ENCODE results near the gene UMOD.

The UMOD gene

GRCh38 chr16:20352615-20353014 lies at the start of gene UMOD:
UMOD (minus strand) TSS chr16:20352715; CDS start chr16:20350737, 1,978 bp downstream.
- DNase-seq: no peak

- no peak for DNase-seq
Measured at GRCh38 chr16:20401475-20402016, 49.0 kb upstream of the UMOD start.

- no peak for DNase-seq
Measured at GRCh38 chr16:20401066-20401465, 48.6 kb upstream of the UMOD start.

GRCh38 chr16:20399185-20399584 lies 46.7 kb upstream of the UMOD start:
- DNase-seq: no peak

DNA sequence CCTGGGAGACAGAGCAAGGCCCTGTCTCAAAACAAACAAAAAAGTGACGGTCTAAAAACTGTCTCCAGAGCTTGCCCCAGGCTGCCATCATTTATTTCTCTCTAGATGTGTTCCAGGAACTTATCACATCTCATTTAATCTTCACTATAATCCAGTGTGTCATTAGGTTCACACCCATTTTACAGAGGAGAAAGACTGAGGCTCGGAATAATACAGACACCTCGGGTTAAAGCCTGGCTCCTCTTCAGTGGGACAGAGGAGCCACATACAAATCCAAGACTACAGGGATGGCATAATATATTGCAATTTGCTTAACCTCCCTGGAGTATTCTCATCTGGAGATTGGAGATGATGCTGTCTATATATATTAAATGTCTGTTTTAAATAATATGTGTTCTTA lies 46.1 kb upstream of the UMOD start:
- no peak for DNase-seq

GRCh38 chr16:20397468-20398074 lies 45.1 kb upstream of the UMOD start:
- no peak for DNase-seq

DNA sequence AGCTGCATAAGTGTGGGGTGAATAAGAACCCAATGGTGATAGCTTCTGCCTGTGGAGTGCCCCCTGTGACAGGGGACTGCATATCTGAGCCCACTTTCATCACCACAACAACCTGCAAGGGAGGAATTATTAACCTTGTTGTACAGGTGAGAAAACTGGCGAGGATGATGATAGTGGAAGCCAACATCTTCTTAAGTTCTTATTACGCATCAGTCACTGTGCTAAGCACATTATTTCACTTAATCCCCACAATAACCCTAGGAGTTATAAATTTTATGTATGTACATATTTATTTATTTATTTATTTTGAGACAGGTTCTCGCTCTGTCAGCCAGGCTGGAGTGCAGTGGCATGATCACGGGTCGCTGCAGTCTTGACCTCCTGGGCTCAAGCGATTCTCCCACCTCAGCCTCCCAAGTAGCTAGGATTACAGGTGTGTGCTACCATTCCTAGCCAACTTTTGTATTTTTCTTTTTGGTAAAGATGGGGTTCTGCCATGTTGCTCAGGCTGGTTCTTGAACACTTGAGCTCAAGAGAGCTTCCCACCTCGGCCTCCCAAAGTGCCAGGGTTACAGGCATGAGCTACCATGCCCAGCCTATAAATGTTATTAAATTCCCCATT lies 44.4 kb upstream of the UMOD start:
- no peak for DNase-seq

DNA sequence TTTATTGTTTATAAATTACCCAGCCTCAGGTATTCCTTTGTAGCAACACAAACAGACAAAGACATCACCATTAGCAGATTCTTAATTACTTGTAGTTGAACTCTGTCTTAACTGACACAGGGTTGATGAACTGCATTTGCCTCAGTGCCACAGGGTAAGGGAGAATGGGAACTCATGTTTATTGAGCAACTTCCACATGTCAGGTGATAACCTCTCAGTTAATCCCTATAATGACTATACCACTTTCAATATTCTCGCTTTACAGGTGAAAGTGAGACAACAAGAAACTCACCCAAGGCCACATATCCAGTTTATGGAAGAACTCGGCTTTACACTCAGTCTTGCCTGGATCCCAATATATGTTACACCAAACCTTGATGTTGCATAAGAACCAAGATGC lies 43.4 kb upstream of the UMOD start:
- no peak for DNase-seq

GRCh38 chr16:20393801-20394577 lies 41.5 kb upstream of the UMOD start:
- DNase-seq: no peak

- no peak for DNase-seq
Measured at GRCh38 chr16:20391045-20391444, 38.5 kb upstream of the UMOD start.

GRCh38 chr16:20388854-20389253 lies 36.3 kb upstream of the UMOD start:
- no peak for DNase-seq

DNA sequence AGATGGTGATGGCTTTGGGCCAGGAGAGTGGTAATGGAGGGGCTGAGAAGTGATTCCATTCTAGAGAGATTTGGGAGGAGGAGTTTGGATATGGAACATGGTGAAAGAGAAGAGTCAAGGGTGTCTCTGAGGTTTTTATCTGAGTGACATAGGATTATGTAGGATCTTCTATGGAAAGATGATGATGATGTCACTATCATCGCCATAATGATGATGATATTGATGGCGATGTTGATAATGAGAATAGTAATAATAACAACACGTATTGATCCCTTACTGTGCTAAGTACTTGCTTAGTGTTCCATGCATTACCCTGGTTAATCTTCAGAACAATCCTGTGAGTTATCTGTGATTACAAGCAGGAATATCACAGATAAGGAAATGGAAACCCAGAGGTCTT lies 35.5 kb upstream of the UMOD start:
- DNase-seq: no peak

GRCh38 chr16:20385844-20386832 lies 33.6 kb upstream of the UMOD start:
- peak; percentile 27 for DNase-seq

DNA sequence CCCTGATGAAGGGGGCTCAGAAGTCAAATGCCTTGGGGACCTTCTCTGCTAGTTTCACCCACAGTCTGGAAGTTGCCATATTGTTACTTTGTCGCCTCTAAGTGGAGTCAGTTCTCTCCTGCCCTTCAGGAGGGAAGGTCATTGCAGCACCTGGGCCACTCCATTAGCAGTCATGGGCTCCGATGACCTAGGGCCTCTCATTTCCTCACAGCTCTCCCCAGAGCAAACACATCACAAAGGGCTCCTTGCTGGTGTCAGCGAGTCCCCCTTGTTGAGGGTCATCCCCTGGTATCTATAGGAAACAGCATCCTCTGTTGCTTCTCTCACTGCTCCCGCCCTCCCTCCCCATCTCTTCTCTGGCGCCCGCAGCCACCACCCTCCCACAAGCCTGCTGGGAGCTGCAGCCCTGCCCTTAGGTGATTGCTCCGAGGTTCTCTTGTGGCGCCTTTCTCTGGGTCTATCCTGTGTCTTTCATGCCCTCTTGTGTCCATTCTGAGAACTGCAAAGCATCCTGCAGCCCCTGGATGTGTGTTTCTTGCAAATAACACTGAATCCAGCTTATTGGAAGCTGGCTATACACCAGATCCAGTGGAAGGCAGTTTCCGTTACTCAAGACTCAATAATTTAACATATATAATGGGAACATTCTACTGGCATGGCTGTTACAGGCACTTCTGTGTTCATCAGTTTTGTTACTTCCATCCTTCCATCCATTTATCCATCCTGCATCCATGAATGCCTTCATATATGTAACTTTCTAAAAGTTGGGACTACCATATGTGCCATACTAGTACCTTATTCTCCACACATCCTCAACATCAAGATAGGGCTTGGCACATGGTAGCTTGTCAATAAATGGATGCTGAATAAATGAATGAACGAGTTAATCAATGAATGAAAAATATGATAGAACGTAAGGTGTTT lies 30.9 kb upstream of the UMOD start:
- peak; percentile 22 for DNase-seq

GRCh38 chr16:20382202-20382948 lies 29.9 kb upstream of the UMOD start:
- no peak for DNase-seq

DNA sequence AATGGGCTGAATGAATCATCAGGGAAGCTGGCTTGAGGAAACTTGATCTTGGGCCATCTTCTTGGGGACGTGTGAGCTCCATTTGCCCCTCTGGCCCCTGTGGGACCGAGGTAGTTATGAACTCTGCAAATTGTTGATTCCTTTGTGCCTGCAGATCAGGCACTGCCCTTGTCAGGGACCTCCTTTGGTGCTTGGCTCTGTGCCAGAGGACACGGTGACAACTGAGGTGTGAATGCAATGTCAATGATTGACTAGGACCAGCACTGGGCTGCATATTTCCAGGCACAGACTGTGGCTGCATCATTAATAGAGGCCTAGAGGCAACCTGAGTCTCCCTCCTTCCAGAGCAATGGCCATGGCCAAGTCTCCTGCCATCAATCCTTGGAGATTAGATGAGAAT lies 28.3 kb upstream of the UMOD start:
- DNase-seq: no peak

DNA sequence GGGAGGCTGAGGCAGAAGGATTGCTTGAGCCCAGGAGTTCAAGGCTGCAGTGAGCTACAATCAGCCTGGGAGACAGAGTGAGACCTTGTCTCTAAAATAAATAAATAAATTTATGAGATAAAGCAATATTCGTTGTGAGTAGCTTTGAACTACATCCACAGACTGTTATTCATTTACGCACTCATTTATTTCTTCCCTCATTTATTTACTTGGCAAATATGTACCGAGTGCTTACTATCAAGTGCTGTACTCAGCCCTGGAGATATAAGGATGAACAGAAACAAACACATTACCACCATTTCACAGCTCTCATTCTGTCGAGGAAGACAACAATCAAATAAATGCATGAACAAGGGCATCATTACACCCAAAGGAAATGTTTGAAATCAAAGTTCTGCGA lies 24.7 kb upstream of the UMOD start:
- DNase-seq: no peak

GRCh38 chr16:20372701-20373100 lies 20.2 kb upstream of the UMOD start:
- DNase-seq: no peak

GRCh38 chr16:20369452-20370054 lies 17.0 kb upstream of the UMOD start:
- DNase-seq: no peak

DNA sequence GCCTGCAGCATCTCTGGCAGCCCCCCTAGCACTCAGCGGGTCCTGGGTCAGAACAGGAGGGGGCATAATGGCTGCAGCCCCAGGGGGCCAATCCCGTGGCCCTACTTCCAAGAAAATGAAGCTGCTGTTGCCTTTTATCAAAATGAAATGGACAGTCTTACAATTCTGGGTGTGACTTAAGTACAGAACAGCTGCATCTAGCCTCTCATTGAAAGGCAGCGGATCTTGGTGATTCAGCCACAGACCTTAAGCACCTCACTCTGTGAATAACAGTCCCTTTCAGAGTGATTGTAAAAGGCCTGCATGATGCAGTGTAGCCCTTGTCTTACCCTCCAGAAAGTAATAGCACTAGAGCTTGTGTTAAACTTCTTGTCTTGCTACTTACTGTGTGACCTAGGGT lies 11.5 kb upstream of the UMOD start:
- DNase-seq: no peak

Data from activated T-cell treated with anti-CD3 and anti-CD28 coated beads for 4 hours (primary cell).